Vagina (tissue), 2 donors: ENCODE results near the gene NKX3-2.

ENCODE experiments used
- CTCF ChIP-seq, 3 experiments: fragments of 450-650 bp in 2 of 3; fragments of 200-600 bp in 1 of 3; sonication (generic) in 1 of 3; IDR thresholded peaks; one replicate each; pipeline ENCODE4 v1.5.1; 2017 to 2019; ENCODE audit warnings: antibody characterized with exemption in 3 of 3, mild to moderate bottlenecking in 2 of 3, moderate library complexity in 2 of 3
- POLR2A ChIP-seq, 2 donors: fragments of 450-650 bp; IDR thresholded peaks; one replicate each; pipeline ENCODE4 v1.6.1; 2017; ENCODE audit warnings: antibody characterized with exemption in 2 of 2, mild to moderate bottlenecking in 2 of 2, moderate library complexity in 2 of 2
- POLR2AphosphoS5 ChIP-seq, 2 donors: sonication (generic); formaldehyde crosslinking; IDR thresholded peaks; one replicate each; pipeline ENCODE4 v1.9.0; 2017; ENCODE audit warnings: antibody characterized with exemption in 2 of 2, mild to moderate bottlenecking in 2 of 2, low read depth in 1 of 2; ENCODE audit not compliant: insufficient read depth in 1 of 2

- TF ChIP-seq POLR2A (IDR thresholded peaks at IDR 0.05) (no peak), CTCF (IDR thresholded peaks at IDR 0.05) (no peak), POLR2AphosphoS5 (IDR thresholded peaks at IDR 0.05; ENCODE audit: insufficient read depth in 1 of 2, low read depth in 1 of 2) (no peak)
Measured at GRCh38 chr4:13559413-13559812, 15.1 kb upstream of the NKX3-2 start.
